K562 (cell line): ENCODE data around the gene CACNA2D2. TPM values are rescaled to one million over a fixed set of nuclear protein-coding genes. Genes with fewer than 3 reads are reported as not detected.

Experiments used
- ATAC-seq: fragments of 200-7000 bp; cut with Tn5 transposase; 3 replicates; pipeline ENCODE4 v1.9.1; 2020; ENCODE audit warnings: moderate library complexity
- BruUV-seq: library from RNA; stranded (reverse); fragments of 400-500 nt; replicated peaks from 2 replicates; lab custom pipeline; 2021; lab: Mats Ljungman, UMichigan
- CTCF ChIA-PET: fragments of 300-600 bp; formaldehyde crosslinking; extraction: SDS; loops from one replicate; lab custom pipeline; 2021; ENCODE audit warnings: low intra/inter-chr PET ratio; lab: Yijun Ruan, JAX
- POLR2A ChIA-PET: fragments of 300-600, 350-650 bp; sonication (Branson Sonifier 250); formaldehyde crosslinking; extraction: SDS; loops from one replicate; lab custom pipeline; 2021; ENCODE audit warnings: antibody characterized with exemption, inconsistent platforms; lab: Yijun Ruan, JAX
- DNase-seq, 4 experiments: peaks; one replicate each; pipeline versions ENCODE4 v3.0.0 to v3.0.0-alpha.2; 2011 to 2018; ENCODE audit warnings: low spot score in 3 of 4, mixed read lengths in 3 of 4; ENCODE audit errors: extremely low read depth in 1 of 4
- FAIRE-seq: peaks from 2 replicates; lab custom pipeline; 2011; peaks lifted over from hg19 to GRCh38; lab: Jason Lieb, UNC
- H2AFZ ChIP-seq: 2 replicates; pipeline ENCODE4 v1.6.0; 2011; ENCODE audit warnings: low read depth, low read length, control low read depth, inconsistent platforms
- H3K27ac ChIP-seq: fragments of 200-600 bp; 3 replicates; pipeline ENCODE4 v1.8.0; 2011; ENCODE audit warnings: low read depth, mild to moderate bottlenecking, control low read depth, inconsistent platforms, low read length, moderate library complexity, mixed read lengths; ENCODE audit errors: extremely low read depth
- H3K27me3 ChIP-seq, 2 experiments: fragments of 300-600 bp in 1 of 2; 2 replicates in 1 of 2; 3 replicates in 1 of 2; pipeline versions ENCODE4 v1.6.0 to v1.8.0; 2011; ENCODE audit warnings: inconsistent platforms in 2 of 2, low read length in 2 of 2, mild to moderate bottlenecking in 1 of 2, mixed read lengths in 1 of 2, moderate library complexity in 1 of 2; ENCODE audit not compliant: control insufficient read depth in 2 of 2, insufficient read depth in 2 of 2
- H3K36me3 ChIP-seq: fragments of 300-600 bp; 3 replicates; pipeline ENCODE4 v1.8.0; 2011; ENCODE audit warnings: mild to moderate bottlenecking, low read length, inconsistent platforms; ENCODE audit not compliant: control insufficient read depth, insufficient read depth
- H3K4me1 ChIP-seq, 2 experiments: fragments of 200-600 bp in 1 of 2; replicated peaks in 1 of 2; 2 replicates in 1 of 2; 3 replicates in 1 of 2; pipeline versions ENCODE4 v1.5.1 to v1.8.0; 2011; ENCODE audit warnings: inconsistent platforms in 2 of 2, low read length in 2 of 2, mild to moderate bottlenecking in 1 of 2, mixed read lengths in 1 of 2, moderate library complexity in 1 of 2; ENCODE audit not compliant: control insufficient read depth in 2 of 2, insufficient read depth in 2 of 2
- H3K4me2 ChIP-seq: 2 replicates; pipeline ENCODE4 v1.6.1; 2011; ENCODE audit warnings: low read length, control low read depth, inconsistent platforms, mixed read lengths; ENCODE audit not compliant: insufficient read depth
- H3K4me3 ChIP-seq: fragments of 200-600 bp; sonication (generic), shearing (Covaris generic); 2 replicates; pipeline ENCODE4 v1.5.1; 2016; ENCODE audit warnings: control low read depth, inconsistent platforms
- H3K79me2 ChIP-seq: fragments of 200-600 bp; 3 replicates; pipeline ENCODE4 v1.8.0; 2011; ENCODE audit warnings: low read length, inconsistent platforms; ENCODE audit not compliant: control insufficient read depth, insufficient read depth
- H3K9ac ChIP-seq, 2 experiments: 2 replicates each; pipeline versions ENCODE4 v1.6.0 to v1.6.1; 2011; ENCODE audit warnings: low read depth in 2 of 2, low read length in 2 of 2, control low read depth in 1 of 2, inconsistent platforms in 1 of 2, mild to moderate bottlenecking in 1 of 2, mixed read lengths in 1 of 2; ENCODE audit not compliant: insufficient read depth in 1 of 2
- H3K9me1 ChIP-seq: one replicate; pipeline ENCODE4 v1.6.0; 2011; ENCODE audit warnings: inconsistent platforms, mild to moderate bottlenecking, low read length, moderate library complexity; ENCODE audit not compliant: control insufficient read depth, insufficient read depth
- H3K9me3 ChIP-seq: replicated peaks from 2 replicates; pipeline ENCODE4 v1.5.1; 2011; ENCODE audit warnings: low read depth, low read length, inconsistent platforms; ENCODE audit not compliant: control insufficient read depth, insufficient read depth
- H4K20me1 ChIP-seq: replicated peaks from 2 replicates; pipeline ENCODE4 v1.6.1; 2011; ENCODE audit warnings: low read length, inconsistent platforms, mixed read lengths; ENCODE audit not compliant: control insufficient read depth, insufficient read depth
- HMGN3 ChIP-seq: IDR thresholded peaks from 2 replicates; pipeline ENCODE4 v1.6.1; 2011; ENCODE audit warnings: borderline replicate concordance, low read depth, mild to moderate bottlenecking, mixed read lengths, low read length; ENCODE audit not compliant: insufficient read length; ENCODE audit errors: extremely low read depth
- ZNF232 ChIP-seq: sonication (generic); formaldehyde crosslinking; IDR thresholded peaks from 2 replicates; pipeline ENCODE4 v1.8.0; 2022; ENCODE audit warnings: mild to moderate bottlenecking, missing genetic modification reagents
- WGBS: fragments of 100-300 bp; shearing (Covaris generic); methylation state at CpG from one replicate; pipeline ENCODE4 v1.1.6; 2016; ENCODE audit warnings: low coverage, mixed read lengths; ENCODE audit not compliant: insufficient coverage; ENCODE audit errors: missing lambda C conversion rate; 5-methylcytosine and 5-hydroxymethylcytosine counted together
- in situ Hi-C: fragments of 300-500 bp; cut with MboI; formaldehyde crosslinking; loops from 4 replicates; pipeline ENCODE4 v1.15.0; 2018; ENCODE audit warnings: inconsistent platforms, mixed read lengths
- intact Hi-C: fragments of 100-400 bp; cut with micrococcal nuclease; formaldehyde crosslinking; loops from 2 replicates; pipeline ENCODE4 v1.14.2; 2022
- polyA plus RNA-seq, 8 experiments: library from polyadenylated mRNA; depleted of rRNA in 4 of 8; stranded (reverse) in 5 of 8; unstranded in 3 of 8; fragments of >200 nt; fragmentation: Nextera tagmentation in 2 of 8; fragmentation: Illumina TruSeq in 1 of 8; extraction: Ambion mirVana in 2 of 8; extraction: Trizol in 1 of 8; gene quantifications; 2 replicates each; pipeline versions ENCODE4 v1.2.1 to v1.2.3, GENCODE V29; 2011 to 2014; ENCODE audit warnings: inconsistent platforms in 1 of 8, missing spikeins in 1 of 8
- total RNA-seq, 7 experiments: library from RNA; depleted of rRNA in 6 of 7; stranded (reverse); fragments of >200 nt in 6 of 7; fragmentation: Illumina TruSeq in 2 of 7; extraction: Trizol in 2 of 7; gene quantifications; 2 replicates each; pipeline versions ENCODE4 v1.2.1 to v1.2.3, GENCODE V29; 2011 to 2021; ENCODE audit warnings: low replicate concordance in 1 of 7
- TF ChIP-seq, protein P1 (sequence below), 3 experiments: fragments of 200-800 bp in 1 of 3; sonication (Bioruptor generic) in 1 of 3; sonication (generic) in 1 of 3; formaldehyde crosslinking in 1 of 3; IDR thresholded peaks; 2 replicates each; pipeline versions ENCODE4 v1.6.1 to v1.8.0; 2016 to 2022; ENCODE audit warnings: mild to moderate bottlenecking in 2 of 3, missing compliant biosample characterization in 2 of 3, missing genetic modification characterization in 2 of 3, missing genetic modification reagents in 1 of 3
- TF ChIP-seq, protein P2 (sequence below): fragments of 200-400 bp; formaldehyde crosslinking; IDR thresholded peaks from 2 replicates; pipeline ENCODE4 v1.6.1; 2017; ENCODE audit warnings: mild to moderate bottlenecking, low read depth, low read length, moderate library complexity

CACNA2D2 gene
- total and polyA plus RNA-seq, 9 of the 15 experiments (the other 6 are each of a cell fraction or from before 2014, with no cell fraction given) = 0.11 to 0.58 (median 0.36) TPM; not detected in 2

DNA sequence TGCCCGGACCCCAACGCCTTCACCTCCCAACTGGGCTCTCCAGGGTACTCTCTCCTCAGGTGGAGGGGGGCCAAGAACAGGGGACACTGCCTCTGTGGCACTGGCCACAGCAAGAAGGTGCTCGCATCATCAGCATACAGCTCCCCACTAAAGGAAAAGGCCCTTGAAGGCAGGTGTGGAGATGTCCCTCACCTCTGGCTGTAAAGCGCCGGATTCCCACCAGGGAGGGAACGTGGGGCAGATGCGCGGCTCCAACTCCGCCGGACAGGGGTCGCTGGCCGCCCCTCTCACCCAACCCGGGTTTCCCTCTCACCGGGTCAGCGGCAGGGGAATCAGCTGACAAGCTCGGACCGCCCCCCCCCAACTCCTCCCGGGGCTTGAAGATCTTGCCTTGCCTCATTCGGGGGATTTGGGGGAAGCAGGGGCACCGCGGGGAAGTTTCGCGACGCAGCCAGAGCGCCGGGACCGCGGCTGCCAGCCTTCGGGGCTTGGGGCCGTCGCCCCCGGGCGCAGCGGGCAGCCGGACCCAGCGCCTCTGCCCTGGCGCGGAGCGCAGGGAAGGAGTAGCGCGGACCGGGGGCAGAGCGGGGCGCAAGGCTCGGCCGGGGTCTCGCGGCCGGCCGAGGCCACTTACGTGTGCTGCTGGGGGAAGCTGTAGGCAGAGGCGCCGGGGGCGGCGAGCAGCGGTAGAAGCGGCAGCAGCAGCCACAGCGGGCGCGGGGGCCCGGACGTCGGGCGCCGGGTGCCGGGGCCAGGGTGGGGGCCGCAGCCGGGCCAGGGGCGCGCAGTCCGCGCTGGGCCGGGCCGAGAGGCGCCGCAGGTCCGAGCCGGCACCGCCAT, 630 bp downstream of the CACNA2D2 start:
- BruUV-seq = no TSS peak
- Histone ChIP-seq H2AFZ (no peak overlapping the region), H3K4me1 (peaks cover 0 to 14% of the 10 kb centered on the region in 2 experiments; a peak in 2 of 5 replicates), H3K9me3 (no peaks in the 10 kb centered on the region), H3K27me3 (peaks cover 7 to 55% of the 10 kb centered on the region in 2 experiments; a peak in 4 of 5 replicates), H3K9me1 (no peaks in the 10 kb centered on the region), H3K4me2 (no peak overlapping the region; the same call in 1 of the 2 replicates), H4K20me1 (0 out of 2 replicates have a peak, but pooled peaks cover 5% of the 10 kb centered on the region), H3K4me3 (peak overlapping the region; percentile 18; the same call in 1 of the 2 replicates), H3K79me2 (no peaks in the 10 kb centered on the region), H3K9ac (peak overlapping the region in 1 of 2 experiments; percentile 17; a peak in 1 of 4 replicates), H3K36me3 (no peaks in the 10 kb centered on the region), H3K27ac (no peak overlapping the region)
- DNase-seq (no peak), FAIRE-seq (no peak), ATAC-seq (no peak)
- TF ChIP-seq, protein P1, sequence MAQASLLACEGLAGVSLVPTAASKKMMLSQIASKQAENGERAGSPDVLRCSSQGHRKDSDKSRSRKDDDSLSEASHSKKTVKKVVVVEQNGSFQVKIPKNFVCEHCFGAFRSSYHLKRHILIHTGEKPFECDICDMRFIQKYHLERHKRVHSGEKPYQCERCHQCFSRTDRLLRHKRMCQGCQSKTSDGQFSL (CRISPR knock-in tag; IDR thresholded peaks at IDR 0.05) = peak; percentile 45; the same call in 1 of the 2 replicates
- TF ChIP-seq, protein P1 (tag; IDR thresholded peaks at IDR 0.05) = no peak
- no peak for TF ChIP-seq ZNF232 (CRISPR knock-in tag)
- peak; percentile 32 for TF ChIP-seq HMGN3
- TF ChIP-seq, protein P2, sequence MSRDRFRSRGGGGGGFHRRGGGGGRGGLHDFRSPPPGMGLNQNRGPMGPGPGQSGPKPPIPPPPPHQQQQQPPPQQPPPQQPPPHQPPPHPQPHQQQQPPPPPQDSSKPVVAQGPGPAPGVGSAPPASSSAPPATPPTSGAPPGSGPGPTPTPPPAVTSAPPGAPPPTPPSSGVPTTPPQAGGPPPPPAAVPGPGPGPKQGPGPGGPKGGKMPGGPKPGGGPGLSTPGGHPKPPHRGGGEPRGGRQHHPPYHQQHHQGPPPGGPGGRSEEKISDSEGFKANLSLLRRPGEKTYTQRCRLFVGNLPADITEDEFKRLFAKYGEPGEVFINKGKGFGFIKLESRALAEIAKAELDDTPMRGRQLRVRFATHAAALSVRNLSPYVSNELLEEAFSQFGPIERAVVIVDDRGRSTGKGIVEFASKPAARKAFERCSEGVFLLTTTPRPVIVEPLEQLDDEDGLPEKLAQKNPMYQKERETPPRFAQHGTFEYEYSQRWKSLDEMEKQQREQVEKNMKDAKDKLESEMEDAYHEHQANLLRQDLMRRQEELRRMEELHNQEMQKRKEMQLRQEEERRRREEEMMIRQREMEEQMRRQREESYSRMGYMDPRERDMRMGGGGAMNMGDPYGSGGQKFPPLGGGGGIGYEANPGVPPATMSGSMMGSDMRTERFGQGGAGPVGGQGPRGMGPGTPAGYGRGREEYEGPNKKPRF = no peak
- 17% methylated on average over 21 of the region's 79 CpGs for WGBS
- intact Hi-C loops (no loop called here), in situ Hi-C loops (no loop called here)
- CTCF ChIA-PET = no interaction called here
- POLR2A ChIA-PET = interaction anchor here (0.5 to 0.6 kb wide), 2 partner anchors 31 to 961 kb away, joined by 3 read pairs; no protein-coding TSS in a partner anchor
